Inflammatory macrophage (primary cell): ENCODE results near the gene SLC45A3.

ENCODE experiments used
- DNase-seq, 2 donors: peaks; one replicate each; pipeline ENCODE4 v3.0.0-alpha.2; 2020 to 2022

SLC45A3 gene

DNA sequence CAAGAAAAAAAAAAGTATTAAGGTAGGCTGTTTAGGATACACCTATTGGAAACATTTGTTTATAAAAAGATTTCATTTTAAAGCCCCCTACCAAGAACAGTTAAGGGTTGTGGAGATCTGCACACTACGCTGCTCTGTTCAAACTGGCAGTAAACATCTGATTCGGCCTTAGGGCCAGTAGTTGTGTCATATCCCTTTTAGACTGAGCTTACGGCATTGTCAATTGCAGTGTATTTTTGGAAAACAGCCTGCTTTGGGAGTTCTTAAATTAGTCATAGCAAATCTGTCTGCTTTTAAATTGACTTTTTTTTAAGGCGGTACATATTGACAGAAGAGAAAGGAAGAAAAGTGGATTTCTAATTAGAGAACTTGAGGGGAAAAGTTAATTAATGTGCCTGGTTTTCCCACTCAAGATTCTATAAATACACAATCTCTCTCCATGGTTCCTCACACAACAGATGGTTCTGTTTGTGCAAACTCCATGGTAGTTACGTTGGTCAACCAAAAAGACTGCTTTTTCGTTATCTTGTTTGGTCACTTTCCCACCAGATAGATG, 46.8 kb downstream of the SLC45A3 start:
- DNase-seq: no peak

DNA sequence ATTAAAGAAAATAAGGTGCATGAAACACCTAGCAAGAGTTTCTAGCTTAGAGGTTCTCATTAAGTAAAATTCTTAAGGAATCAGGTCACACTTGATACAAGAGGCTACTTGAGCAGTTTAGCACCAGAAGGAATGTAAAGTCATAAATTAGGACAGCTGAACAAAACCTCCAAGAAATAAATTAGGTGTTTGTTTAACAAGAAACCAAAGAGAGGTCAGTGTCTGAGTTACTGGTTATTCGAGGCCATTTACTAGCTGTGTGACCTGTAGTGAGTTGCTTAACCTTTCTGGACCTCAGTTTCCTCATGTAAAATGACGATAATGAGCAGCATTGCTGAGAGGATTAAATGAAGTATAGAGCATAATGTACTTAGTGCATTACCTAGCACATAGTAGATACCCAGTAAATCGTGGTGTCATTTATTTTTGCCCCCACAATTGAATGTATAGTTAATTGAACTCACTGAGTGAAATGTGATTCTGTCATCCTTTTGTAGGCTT, 47.6 kb downstream of the SLC45A3 start:
- no peak for DNase-seq

DNA sequence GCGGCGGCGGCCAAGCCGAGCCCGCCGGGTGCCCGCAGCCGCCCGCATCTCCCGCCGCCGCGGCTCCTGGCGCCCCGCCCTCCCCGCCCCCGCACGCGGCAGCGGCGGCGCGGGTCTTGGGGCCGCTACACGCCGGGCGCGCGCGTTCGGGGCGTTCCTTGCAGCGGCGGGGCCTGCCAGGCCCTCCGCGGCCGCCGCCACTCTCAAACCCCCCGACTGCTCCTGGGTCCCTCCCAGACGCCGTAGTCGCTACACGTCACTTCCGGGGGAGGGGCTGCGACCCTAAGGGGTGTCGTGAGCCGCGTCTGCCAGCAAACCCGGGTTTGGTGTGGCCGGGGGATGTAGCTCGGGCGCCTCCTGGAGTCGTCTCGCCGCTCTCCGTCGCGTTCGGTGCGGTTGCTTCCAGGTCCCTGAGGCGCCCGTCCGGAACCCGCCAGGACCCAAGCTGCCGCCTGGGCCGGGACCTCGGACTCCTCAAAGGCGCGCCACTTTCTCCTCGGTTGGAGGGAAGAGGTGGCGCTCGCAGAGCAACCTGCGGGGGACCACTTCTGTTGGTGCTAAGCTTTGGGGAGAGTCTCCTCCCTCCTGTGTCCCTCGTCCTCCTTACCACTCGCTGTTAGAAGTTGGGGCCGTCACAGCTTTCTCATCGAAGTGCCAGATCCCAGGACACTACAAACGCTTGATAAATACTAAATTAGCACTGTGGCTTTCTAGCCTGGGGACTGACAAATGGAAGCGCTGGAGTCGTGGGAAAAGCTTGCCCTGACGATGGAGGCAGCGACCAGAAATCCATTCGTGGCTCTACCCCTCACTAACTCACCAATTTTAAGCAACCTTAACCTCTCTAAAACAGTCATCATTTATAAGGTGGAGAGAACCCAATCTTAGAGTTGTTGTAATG, 48.3 kb downstream of the SLC45A3 start, which contains the start of gene ELK4:
Gene ELK4 (minus strand): TSS at position 244 of the 901 bp plus-strand sequence. CDS start 8,129 bp downstream, outside the sequence.
- peak; percentile 99 for DNase-seq

DNA sequence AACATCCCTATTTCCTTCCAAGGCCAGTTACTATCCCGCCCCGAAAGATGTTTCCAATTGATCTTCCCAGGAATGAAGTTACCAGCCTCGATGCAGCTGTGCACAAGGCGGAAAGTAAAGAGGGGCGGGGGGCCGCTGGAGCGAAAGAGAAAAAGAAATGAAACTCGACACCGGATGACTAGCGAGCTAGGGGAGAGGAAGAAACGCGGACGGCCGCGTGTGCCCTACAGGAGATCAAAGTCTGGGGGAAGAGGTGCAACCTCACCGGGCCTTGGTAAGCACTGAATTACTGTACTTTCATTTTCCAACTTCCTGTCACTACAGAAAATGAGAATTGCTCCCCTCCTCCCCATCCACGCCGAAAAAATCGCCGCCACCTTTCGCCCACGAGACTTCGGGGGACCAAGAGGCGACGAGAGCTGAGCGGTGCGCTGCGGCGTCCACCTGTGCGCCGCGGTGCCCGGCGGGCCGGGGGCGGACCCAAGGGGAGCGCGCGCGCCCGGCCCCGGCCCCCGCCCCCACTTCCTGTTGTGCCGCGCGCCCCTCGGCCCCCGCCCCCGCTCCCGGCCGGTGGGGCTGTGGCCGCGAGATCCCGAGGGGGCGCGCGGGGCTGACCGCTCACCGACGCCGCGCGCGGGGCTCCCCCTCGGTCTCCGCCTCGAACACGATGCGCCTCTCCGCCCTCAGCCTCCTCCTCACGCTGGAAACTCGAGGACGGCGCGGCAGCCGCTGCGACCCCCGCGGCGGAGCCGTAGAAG, 49.1 kb downstream of the SLC45A3 start:
- DNase-seq: peak; percentile 21 to 66

DNA sequence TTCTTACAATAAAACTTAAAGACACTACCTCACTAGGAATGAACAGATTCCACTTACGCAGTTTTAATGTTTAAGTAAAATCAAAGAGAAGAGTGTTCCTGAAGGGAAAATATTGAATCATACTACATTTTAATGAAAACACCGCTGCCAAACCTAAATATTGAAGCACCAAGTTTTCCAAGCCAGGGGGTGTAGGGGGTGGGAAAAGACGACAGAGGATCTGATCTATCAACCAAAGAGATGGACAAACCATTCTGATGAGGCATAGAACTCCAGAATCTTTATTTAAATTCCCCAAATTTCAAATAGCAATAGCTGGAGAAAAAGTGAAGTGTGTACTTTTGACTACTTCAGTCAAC, 49.7 kb downstream of the SLC45A3 start:
- DNase-seq: no peak

DNA sequence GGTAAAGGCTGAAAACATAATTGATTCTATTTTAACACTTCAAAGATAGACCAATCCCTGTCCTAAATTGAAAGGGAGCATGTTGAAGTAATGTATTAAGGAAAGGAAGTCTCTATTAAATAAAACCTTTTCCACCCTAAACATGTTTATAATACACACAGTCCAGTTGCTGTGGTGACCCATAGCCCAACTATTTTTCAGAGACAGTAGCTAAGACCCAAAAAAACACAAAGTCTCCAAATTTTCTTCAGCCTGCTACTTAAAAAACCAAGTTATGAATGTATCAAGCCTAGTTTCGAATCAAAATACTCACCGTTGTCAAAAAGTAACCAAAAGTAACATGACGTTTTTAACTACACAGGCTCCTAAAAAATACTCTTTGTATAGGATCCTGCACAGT, 50.1 kb downstream of the SLC45A3 start:
- no peak for DNase-seq

DNA sequence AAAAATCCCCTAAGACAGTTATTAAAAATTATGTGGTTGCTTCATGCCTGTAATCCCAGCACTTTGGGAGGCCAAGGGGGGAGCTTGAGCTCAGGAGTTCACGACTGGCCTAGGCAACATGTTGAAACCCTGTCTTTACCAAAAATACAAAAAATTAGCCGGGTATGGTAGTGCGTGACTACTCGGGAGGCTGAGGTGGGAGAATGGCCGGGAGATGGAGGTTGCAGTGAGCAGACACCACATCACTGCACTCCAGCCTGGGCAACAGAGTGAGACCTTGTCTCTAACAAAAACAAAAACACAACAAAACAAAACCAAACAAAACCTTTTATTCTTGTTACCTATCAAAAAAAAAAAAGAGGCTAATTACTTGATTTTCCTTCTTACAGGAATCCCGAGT, 50.6 kb downstream of the SLC45A3 start:
- DNase-seq: no peak

DNA sequence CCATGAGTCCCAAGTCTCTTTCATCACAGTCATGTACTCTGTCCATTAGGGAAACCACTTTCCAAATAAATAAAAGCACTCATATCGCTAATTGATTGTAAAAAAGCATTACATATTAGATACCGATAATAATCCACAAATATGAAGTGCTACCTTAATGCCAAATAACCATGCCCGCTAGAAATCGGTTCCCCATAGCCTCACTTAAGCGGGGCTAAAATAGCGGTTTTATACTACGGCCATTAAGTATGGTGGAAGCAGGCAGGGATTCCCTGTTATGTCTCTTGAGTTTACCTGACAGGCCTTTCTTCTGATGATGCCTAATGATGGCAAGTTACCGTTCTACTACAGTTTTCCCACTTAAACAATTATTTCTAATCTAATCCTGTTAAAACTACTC, 52.4 kb downstream of the SLC45A3 start:
- DNase-seq: no peak

DNA sequence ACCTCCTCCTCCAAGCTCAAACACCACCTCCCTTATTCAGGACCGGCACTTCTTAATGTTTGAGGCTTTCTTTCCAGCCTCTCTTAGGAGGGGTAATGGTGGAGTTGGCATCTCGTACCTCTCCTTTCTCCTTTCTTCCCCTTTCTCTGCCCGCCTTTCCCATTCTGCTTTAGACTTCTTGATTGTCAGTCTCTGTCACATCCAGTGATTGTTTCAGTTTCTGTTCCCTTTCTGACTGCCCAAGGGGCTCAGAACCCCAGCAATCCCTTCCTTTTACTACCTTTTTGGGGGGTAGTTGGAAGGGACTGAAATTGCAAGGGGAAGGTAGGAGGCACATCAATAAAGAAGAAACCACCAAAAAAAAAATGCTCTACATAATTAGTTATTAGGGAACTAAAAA, 54.1 kb downstream of the SLC45A3 start:
- DNase-seq: peak in 1 of 2 donors; percentile 45

DNA sequence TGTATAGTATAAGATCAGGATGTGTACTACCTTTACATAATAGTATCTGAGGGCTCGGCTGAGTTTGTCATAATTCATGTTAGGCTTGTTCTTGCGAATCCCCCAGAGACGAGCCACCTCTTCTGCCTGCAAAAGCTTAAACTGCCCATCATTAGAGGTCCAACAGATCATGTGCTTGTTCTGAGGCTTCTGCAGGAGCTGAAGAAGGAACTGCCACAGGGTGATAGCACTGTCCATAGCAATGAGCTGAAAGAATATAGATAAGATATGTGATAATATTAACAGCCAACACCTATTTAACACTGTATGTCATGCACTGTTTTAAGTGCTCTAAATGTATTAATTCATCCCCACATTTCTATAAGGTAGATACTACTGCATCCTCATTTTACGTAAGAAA, 56.7 kb downstream of the SLC45A3 start:
- DNase-seq: no peak

DNA sequence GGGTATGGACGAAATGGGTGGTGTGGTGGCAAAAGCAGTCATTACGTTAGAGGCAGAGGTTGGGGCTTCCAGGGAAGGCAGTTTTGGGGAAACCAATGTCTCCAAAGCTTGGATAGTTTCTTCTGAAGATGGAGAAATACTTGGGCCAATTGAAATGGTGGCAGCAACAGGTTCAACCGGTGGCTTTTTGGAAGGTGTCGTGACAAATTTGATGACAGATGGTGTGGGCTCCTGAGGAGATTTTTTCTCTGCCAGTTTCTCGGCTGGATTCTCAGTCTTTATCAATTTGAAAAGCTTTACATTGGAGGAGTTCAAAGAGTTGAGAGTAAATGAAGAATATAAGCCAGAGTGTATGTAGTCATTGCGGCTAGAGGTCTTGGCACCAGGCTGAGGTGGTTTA, 60.0 kb downstream of the SLC45A3 start:
- DNase-seq: no peak

DNA sequence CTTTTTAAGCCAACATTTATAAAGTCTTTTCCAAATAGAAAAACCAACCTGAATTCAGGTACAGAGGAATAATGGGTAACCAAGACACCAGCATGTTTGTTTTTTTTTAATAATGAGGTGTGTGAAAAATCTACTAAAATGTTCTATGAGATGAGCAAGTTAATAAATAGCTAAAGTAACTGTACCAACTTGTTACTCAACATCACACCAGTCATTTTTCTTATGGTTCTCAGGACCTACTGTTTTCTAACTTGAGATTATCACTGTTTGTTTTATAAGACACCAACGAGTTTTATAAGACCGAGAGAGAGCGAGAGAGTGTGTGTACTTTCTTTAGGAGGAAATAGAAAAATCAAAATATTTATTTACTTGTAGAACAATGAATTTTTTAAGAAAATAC, 60.9 kb downstream of the SLC45A3 start:
- DNase-seq: no peak

DNA sequence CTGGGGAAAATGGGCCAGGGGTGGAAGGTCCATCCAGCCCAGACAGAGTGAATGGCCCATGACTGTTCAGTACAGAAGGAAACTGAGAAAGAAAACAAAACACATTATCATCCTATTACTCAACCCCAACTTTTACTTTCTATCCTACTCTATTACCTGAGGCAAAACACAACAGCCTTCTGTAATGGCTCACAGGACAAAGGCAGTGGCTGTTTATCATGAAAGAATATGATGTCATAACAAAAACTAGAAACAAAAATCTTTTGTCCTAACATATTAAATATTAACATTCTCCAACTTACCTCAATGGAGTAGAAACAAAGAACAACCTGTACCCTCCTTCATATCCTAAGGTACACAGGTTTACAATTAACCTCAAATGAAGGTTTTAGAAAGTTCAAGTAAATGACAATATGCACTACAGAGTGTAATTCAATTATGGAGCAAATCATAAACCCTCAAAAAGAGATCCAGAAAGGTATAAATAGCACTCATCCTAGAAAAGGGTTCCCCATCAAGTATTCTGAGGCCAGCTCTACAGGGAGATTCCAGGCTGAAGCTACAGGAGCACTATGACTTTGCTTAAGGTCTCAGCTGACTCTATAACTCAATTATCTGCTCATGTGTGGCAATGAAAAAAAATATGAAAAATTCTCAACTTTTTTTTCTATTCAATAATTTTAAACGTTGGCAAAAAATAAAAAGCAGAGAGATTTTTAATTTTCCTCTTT, 63.6 kb downstream of the SLC45A3 start:
- no peak for DNase-seq

DNA sequence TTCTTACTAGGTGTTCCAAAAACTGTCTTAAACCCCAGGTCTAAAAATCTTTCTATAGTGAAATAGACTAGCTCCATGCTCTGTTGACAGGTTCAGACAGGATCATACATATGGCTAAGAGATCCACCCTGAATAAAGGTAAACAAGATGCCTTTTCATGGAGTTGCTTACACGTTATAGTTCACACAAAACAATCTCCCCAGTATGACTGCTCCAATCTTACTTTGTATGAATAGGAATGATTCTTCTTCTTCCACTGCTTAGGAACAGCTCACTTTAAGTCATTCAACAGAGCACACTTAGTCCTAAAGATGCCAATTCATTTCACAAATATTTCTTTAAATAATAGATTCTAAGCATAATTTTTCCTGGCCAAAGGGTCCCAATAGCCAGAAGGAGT, 64.5 kb downstream of the SLC45A3 start:
- no peak for DNase-seq

DNA sequence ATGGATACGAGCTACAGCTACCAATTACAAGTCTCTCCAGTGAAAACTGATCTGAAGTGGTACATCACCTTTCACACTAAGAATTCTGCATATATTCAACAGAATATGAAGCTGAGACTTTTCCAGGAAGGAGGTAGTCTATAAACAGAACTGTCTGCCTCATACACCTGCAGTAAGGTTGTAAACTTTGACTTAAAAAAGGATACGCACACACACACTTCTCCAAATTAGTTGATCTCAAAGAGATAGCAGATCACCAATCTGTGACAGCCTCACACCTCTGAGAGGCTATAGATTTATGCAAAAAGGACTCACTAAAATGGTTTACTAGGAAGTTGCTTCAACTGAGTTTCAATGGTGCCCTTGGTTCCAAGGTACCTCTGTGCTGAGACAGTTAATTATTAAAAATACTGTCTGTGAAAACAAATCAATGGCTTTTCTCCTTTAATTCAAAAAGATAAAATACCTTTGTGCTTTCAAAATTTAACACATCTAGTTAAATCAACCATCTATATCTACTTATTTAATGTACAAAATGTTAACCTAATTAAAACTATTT, 66.4 kb downstream of the SLC45A3 start:
- no peak for DNase-seq

DNA sequence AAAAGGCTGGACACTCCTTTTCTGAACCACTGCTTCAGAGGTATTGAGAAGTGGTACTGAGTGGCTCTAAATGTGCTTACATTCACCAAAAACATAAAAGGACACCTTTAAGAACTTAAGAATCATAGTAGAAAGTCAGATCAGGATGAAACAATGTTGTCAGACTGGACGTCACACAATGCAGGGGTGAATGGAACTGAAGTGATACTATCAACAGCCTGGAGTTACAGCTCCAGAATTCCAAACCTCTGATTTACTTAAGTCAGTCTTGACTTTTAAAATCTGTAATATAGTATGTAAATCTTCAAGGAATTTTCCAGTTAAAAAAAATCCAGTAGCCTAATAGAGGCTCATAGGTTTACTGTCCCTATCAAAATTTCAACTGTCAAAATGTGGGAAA, 67.8 kb downstream of the SLC45A3 start:
- DNase-seq: no peak

DNA sequence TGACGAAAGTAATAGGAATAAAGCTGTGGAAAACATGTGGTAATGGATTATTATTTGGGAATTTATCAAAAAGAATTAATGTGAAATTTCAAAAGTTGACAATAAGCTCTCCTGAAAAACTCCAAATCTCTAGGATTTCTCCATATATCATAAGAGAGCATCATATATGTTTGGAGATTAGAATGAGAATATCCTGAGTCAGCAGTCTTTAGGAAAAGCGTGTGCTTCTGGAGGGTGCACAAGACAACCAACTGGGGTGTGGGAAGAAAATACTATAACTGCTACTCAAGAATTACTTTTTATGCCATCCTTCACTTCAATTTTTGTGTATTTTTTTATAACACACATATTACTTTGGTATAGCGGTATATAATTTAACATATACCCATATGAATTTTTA, 68.2 kb downstream of the SLC45A3 start:
- DNase-seq: no peak

DNA sequence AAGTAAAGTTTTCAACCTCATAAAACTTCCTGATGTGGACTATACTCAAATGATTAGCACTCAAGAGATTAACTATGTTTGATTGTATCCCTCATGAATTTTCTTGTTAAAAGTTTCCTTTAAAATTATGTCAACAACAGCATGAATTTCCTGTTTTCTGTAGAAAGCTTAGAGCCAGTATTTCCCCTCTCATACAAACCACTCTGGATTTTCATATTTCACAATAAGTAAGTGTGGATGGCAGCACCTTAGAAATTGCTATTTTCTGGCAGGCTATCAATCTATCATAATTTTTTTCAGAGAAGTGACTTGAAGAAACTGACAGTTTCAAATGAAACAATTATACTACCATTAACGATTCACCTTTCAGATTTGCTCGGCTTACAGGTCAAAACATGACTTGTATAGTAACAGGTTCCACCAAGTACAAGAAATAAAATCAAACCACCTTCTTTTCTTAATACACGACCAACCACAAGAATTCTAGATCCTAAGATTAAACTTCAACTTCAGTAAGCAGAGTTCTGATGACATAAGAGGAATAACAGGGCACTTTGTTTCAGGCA, 69.3 kb downstream of the SLC45A3 start:
- DNase-seq: peak in 1 of 2 donors; percentile 35

DNA sequence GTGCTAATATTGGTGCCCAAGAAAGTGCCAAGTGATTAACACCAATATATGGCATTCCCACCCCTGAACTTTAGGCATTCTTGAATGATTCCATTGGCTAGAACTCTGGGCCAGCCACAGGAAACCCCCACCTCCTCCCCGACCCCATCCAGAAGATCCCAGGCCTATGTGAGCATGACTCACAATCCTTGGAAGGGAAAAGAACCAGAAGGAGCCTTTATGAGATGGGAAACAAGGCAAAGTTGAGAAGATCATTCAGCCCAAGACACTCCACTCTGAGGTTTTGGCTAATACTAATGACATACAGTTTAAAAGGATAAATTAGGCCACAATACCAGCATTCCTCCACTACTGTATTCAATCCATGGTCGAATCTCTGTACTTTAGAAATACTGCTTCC, 70.3 kb downstream of the SLC45A3 start:
- DNase-seq: no peak
